ENCODE measurements around the gene COMMD7. TPM values are rescaled to one million over a fixed set of nuclear protein-coding genes. Genes with fewer than 3 reads are reported as not detected.

Gene COMMD7
- total RNA-seq, 1 experiment from 2014 or later: 13.2 TPM

- ChIA-PET RAD21 (ENCODE audit: low non-redundant PET in 1 of 2, low total read pairs in 2 of 2, uncharacterized antibody in 2 of 2, unreplicated experiment in 2 of 2) (interaction anchor here in 1 of 2 experiments (0.6 kb wide), 1 partner anchor 113 kb away, joined by 3 read pairs; no protein-coding TSS in a partner anchor), CTCF (no interaction called here), POLR2A (interaction anchor here (0.6 kb wide), 1 partner anchor 11 kb away, joined by 4 read pairs; no protein-coding TSS in a partner anchor)
- H3K27ac ChIP-seq (ENCODE audit: low read depth, low read length): no peak overlapping the region
- peaks cover 0 to 5% of the 10 kb centered on the region in 2 experiments; a peak in 1 of 4 replicates for H3K4me1 ChIP-seq (ENCODE audit: control insufficient read depth in 1 of 2, insufficient read depth in 2 of 2, low read length in 2 of 2)
- no peak overlapping the region for H3K4me2 ChIP-seq (ENCODE audit: low read length)
- no TSS peak for BruUV-seq (replicated peaks)
- H3K27me3 ChIP-seq (ENCODE audit: insufficient read depth, low read length): no peaks in the 10 kb centered on the region
- TF ChIP-seq EZH2phosphoT487 (IDR thresholded peaks at IDR 0.05; ENCODE audit: borderline replicate concordance): no peak
- TF ChIP-seq CBX3 (IDR thresholded peaks at IDR 0.05; ENCODE audit: low read depth): no peak
- TF ChIP-seq RAD21 (IDR thresholded peaks at IDR 0.05; ENCODE audit: low read depth): no peak
- TF ChIP-seq CEBPB (IDR thresholded peaks at IDR 0.05; ENCODE audit: low read depth): no peak
- no peak for TF ChIP-seq ZNF274 (IDR thresholded peaks at IDR 0.05; ENCODE audit: low read depth, low read length)
- TF ChIP-seq YY1 (IDR thresholded peaks at IDR 0.05; ENCODE audit: extremely low read depth, insufficient replicate concordance, low read depth, low read length): no peak
- no peak for TF ChIP-seq EGR1 (IDR thresholded peaks at IDR 0.05; ENCODE audit: low read depth)
- no peak for TF ChIP-seq POLR2A (IDR thresholded peaks at IDR 0.05; ENCODE audit: borderline replicate concordance, extremely low read depth, insufficient read depth, insufficient read length)
- TF ChIP-seq ZFX (IDR thresholded peaks at IDR 0.05): no peak
- H3K36me3 ChIP-seq (ENCODE audit: control insufficient read depth in 1 of 2, insufficient read depth in 2 of 2, low read length in 2 of 2): no peaks in the 10 kb centered on the region
- peaks cover 0 to 6% of the 10 kb centered on the region in 2 experiments; a peak in 1 of 4 replicates for H3K9me3 ChIP-seq (ENCODE audit: control insufficient read depth in 1 of 2, insufficient read depth in 1 of 2, low read depth in 1 of 2, low read length in 2 of 2)
- ATAC-seq (no peak), DNase-seq (ENCODE audit: low read depth, low spot score) (no peak)
- no peaks in the 10 kb centered on the region for H4K20me1 ChIP-seq (ENCODE audit: insufficient read depth)
- H3K79me2 ChIP-seq (ENCODE audit: insufficient read depth, low read length): no peaks in the 10 kb centered on the region
- no peak overlapping the region for H3K4me3 ChIP-seq (replicated peaks in 1 of 2; ENCODE audit: low read depth in 1 of 2, low read length in 2 of 2)
- H3K9me2 ChIP-seq (ENCODE audit: insufficient read depth): no peaks in the 10 kb centered on the region
- H2AFZ ChIP-seq (ENCODE audit: low read depth, low read length, poor library complexity, severe bottlenecking): no peak overlapping the region
- intact Hi-C loops (cut with micrococcal nuclease): loop anchor here (10.0 kb wide), 1 partner anchor 322 kb away; no protein-coding TSS in a partner anchor
- H3K9ac ChIP-seq (ENCODE audit: low read length): no peak overlapping the region
Observed at GRCh38 chr20:32656827-32657226, 86.4 kb downstream of the COMMD7 start.

- Histone ChIP-seq H3K9me2 (ENCODE audit: insufficient read depth) (no peaks in the 10 kb centered on the region), H3K27me3 (ENCODE audit: insufficient read depth, low read length) (no peaks in the 10 kb centered on the region), H2AFZ (ENCODE audit: low read depth, low read length, poor library complexity, severe bottlenecking) (no peak overlapping the region), H3K36me3 (ENCODE audit: control insufficient read depth in 1 of 2, insufficient read depth in 2 of 2, low read length in 2 of 2) (no peaks in the 10 kb centered on the region), H3K4me3 (replicated peaks in 1 of 2; ENCODE audit: low read depth in 1 of 2, low read length in 2 of 2) (no peak overlapping the region), H3K9me3 (ENCODE audit: control insufficient read depth in 1 of 2, insufficient read depth in 1 of 2, low read depth in 1 of 2, low read length in 2 of 2) (peaks cover 0 to 3% of the 10 kb centered on the region in 2 experiments; a peak in 1 of 4 replicates), H3K9ac (ENCODE audit: low read length) (no peak overlapping the region), H3K4me1 (ENCODE audit: control insufficient read depth in 1 of 2, insufficient read depth in 2 of 2, low read length in 2 of 2) (peaks cover 0 to 5% of the 10 kb centered on the region in 2 experiments; a peak in 1 of 4 replicates), H3K27ac (ENCODE audit: low read depth, low read length) (no peak overlapping the region), H3K4me2 (ENCODE audit: low read length) (no peak overlapping the region), H4K20me1 (ENCODE audit: insufficient read depth) (no peaks in the 10 kb centered on the region), H3K79me2 (ENCODE audit: insufficient read depth, low read length) (no peaks in the 10 kb centered on the region)
- intact Hi-C loops (cut with micrococcal nuclease): loop anchor here (10.0 kb wide), 1 partner anchor 321 kb away; no protein-coding TSS in a partner anchor
- TF ChIP-seq POLR2AphosphoS5 (IDR thresholded peaks at IDR 0.05; ENCODE audit: low read depth, low read length): no peak
- no peak for TF ChIP-seq CBX3 (IDR thresholded peaks at IDR 0.05; ENCODE audit: low read depth)
- TF ChIP-seq REST (IDR thresholded peaks at IDR 0.05; ENCODE audit: low read depth): no peak
- no peak for TF ChIP-seq EGR1 (IDR thresholded peaks at IDR 0.05; ENCODE audit: low read depth)
- CTCF ChIA-PET: no interaction called here
- DNase-seq (ENCODE audit: low read depth, low spot score) (no peak), ATAC-seq (no peak)
- RAD21 ChIA-PET (ENCODE audit: low non-redundant PET in 1 of 2, low total read pairs in 2 of 2, uncharacterized antibody in 2 of 2, unreplicated experiment in 2 of 2): no interaction called here
- no TSS peak for BruUV-seq (replicated peaks)
- POLR2A ChIA-PET: interaction anchor here (0.6 kb wide), 1 partner anchor 10 kb away, joined by 4 read pairs; no protein-coding TSS in a partner anchor
Observed at GRCh38 chr20:32655903-32656512, 87.3 kb downstream of the COMMD7 start.

Data from HCT116 (cell line).